GM18526 (cell line): Measurements from ENCODE around the gene PRPH.

ENCODE experiments used
- POLR2A ChIP-seq: IDR thresholded peaks from 3 replicates; pipeline ENCODE4 v1.6.1; 2011; ENCODE audit not compliant: insufficient read length; ENCODE audit errors: extremely low read depth

Gene PRPH

GRCh38 chr12:49336645-49337584 is 42.0 kb downstream of the PRPH start, which contains the start of gene C1QL4:
TSS of gene C1QL4 (minus strand) at chr12:49337188. CDS start at chr12:49336477, 711 bp downstream.
- no peak for TF ChIP-seq POLR2A

GRCh38 chr12:49338830-49339463 is 44.0 kb downstream of the PRPH start:
- TF ChIP-seq POLR2A: no peak

DNA sequence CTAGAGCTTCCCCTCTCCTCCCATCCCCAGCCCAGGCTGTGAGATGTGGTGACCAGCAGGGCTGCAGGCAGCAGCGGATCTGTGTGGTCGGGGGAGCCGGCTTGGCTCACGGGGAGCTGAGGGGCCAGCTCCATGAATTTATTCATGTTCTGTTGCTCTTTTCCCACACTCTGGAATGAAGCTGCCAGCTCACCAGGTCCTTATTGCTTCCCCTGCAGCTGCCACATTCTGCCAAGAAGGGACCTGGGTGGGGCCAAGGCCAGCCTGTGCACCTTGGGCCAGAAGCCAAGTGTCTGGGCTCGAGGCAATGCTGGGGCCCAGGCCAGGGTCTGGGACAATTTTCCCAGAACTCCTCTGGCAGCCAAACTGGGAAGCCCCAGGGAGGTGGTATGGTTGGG is 44.5 kb downstream of the PRPH start:
- TF ChIP-seq POLR2A: no peak

GRCh38 chr12:49340095-49340870 is 45.3 kb downstream of the PRPH start:
- no peak for TF ChIP-seq POLR2A

DNA sequence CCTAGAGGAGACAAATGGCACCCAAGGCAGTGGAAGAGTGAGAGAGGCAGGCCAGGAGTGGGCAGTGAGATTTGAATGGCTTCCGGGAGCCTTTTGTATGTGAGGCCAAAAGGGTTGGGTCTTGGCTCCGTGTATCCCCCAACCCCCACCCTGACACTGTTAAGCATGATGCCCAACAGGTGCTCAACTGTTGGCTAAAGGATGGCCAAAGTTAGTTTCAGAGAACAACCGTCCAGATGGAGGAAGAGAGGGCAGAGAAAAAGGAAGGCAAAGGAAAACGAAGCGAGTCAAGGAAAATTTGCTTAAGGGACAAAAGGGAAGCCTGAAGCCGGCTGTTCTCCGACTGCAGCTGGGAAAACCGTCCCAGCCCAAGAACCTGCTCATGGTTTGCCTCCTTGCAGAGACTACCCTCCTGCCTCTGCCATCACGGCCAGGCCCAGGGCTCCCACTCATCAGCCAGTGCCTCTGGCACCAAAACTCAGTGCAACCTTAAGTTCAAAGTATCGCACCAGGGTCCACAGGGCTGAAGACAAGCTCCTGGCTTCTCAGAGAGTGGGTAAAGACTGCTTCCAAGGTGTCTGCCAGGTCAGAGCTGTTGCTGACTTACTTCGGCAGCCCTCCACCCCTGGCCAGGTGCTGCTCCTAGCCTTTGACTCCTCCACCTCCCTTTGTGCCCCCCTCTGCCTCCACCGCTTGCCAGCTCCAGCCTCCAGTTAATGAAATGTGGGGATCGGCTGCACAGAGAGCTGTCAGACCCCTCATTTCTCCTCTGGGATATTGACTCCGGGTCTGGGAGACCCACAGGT is 46.2 kb downstream of the PRPH start:
- TF ChIP-seq POLR2A: no peak

- no peak for TF ChIP-seq POLR2A
Observed at GRCh38 chr12:49341777-49342065, 46.8 kb downstream of the PRPH start.

DNA sequence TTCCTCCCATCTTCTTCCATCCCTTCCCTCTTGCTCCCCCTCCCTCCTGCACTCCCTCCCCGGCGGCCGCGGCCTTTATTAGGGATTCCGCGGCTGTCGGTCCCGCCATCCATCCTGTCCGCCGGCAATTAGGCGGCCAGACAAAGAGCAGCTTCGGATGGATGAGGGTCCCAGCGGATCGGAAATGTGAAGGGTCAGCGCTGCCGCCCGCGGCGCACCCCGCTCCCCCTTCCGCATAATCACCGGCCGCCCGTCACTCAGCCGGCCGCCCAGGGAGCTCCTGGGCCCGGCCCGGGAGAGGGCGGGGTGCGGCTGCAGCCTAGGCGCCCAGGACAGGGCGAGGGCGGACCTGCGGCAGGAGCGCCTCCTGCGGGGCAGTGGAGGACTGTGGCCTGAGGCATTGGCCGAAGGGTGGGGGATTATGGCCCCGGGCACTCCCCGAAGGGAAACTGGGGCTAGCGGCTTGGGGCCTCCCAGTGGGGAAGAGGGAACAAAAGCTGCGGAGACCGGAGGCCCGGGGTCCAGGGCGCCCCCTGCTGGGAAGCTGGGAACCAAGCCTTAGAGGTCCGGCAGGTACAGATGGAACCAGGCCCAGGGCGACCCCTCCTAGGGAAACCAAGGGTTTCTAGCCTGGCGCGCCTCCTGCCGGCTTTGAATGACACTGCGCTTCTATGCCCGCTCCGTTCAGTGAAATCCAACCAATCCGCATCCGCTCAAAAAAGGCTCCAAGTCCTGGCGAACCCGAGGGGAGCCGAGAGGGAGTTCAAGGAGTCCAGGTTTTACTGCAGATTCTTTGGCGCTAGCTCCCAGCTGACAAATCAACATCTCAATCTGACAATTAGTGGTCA is 47.3 kb downstream of the PRPH start:
- TF ChIP-seq POLR2A: no peak

DNA sequence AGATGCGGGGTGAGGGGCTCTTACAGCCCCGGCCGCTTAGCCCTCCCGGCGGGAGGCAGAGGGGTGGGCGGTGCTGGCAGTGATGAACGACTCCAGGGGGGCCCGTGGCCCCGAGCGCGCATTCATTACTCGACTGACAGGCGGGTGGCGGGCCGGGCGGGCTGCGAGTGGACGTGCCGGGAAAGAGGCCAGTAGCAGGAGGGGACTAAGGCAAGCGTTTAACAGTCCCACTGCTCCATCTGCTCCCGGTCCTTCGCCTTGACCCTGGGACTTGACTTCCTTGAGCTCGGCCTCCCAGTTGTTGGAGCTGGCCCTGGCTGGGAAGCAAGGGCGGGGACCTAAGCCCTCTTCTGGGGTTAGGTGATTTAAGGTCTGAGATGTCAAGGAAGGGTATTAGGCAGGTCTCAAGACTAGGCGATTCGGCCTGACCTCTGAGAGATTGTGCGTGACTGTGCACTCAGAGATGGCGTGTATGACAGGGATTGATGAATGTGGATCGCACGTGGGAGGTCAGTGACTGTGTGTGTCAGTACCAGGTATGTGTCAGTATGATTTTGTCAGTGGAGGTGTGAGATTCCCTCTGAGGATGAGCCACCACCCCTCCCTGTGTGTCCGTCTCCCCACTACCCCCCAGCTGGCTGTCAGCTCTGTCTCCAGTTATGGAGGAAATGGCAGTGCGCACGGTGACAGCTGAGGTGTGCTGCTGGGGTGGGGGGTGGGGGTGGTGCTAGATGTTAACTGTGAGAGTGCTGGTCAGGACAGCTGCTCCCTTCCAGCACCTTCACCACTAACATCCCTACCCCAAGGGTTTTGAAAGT is 48.2 kb downstream of the PRPH start:
- no peak for TF ChIP-seq POLR2A

DNA sequence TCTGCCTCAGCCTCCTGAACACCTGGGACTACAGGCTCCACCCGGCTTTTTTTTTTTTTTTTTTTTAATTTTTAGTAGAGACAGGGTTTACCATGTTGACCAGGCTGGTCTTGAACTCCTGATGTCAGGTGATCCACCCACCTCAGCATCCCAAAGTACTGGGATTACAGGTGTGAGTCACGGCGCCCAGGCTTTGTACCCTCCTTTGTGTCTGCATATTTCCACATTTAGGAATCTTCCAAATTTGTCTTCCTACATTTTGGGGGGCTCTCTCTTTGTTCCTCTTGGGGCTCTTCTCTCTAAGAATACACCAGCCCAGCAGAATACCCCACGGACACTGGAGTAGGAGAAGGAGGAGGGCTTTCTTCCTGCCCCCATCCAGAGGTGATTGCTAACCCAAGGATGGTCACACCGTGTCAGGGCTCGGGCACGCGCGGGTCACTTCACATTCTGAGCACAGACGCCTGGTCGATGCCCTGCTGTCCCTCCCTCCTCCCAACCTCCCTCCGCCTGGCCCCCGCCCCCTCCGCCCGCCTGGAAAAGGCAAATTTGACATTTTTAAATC is 49.6 kb downstream of the PRPH start:
- no peak for TF ChIP-seq POLR2A

DNA sequence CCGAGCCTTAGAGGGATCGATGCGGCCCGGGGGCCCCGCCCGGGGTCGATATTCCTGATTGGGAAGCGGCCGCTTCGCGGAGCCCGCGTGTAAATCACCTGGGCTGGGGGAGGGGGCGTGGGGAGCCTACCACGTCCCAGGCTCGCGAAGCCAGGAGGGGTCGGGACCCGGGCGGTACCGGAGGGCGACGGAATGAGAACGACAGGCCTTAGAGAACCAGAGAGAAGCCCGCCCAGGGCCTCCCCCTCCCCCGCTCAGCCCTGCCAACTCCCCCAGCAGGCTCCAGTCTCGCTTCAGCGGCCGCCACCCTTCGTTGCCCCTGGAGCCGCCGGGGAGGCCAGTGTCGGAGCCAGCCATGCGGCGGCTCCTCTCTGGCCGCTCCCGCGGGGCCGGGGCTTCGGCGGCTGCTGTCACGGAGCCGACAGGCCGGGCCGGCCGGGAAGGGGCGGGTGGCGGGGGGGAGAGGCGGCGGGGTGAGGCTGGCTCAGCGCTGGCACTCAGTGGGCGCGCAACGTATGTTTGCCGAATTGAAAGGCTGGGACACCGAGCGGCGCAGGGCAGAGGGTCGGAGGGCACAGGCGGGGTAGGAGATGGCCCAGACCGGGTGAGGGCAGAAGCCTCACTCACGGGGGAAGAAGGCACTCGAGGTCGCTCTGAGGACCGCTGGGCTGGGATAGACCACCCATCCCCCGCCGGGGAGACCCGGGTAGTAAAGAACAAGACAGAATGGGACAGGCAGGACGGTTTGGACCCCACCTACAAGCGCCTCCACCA is 50.3 kb downstream of the PRPH start:
- no peak for TF ChIP-seq POLR2A

DNA sequence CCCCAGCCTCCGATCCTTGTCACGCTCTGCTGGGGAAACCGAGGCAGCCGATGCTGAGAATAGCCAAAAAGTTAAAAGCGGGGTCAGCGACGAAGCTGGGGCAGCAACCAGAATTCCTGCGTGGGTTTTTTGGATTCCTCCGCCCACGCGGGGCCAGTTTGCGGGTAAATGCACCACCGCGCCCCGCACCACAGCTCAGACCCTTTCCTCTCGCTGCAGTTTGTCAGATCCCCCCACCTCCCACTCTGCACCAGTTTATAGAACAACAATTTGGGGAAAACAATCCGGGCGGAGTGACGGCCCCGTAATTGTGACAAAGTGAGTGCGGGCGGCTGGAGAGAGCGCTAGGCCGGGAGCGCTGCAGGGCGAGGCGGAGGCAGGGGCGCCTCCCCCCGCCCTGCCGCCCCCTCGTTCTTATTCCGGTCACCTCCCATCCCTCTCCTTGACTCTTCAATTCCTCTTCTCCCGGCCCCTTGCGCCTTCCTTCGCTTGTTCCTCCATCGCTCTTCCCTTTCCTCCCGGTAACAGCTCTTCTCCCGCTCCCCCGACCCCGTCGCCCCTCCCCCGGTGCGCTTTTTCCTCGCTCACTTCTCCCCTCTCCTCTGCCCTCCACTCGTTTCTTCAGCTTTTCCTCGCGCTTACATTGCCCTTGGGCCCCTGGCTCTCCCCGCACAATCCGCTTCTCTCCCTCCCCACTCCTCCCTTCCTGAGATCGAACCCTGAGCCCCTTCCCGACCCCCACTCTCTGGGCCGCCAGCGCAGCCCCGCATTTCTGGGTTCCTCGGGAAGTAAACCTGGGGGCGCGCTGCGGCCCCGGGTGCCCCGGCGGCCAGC is 51.1 kb downstream of the PRPH start:
- TF ChIP-seq POLR2A: no peak
